Measurements from ENCODE around the gene DTWD2. TPM values are rescaled to one million over a fixed set of nuclear protein-coding genes. Genes with fewer than 3 reads are reported as not detected.

The DTWD2 gene
- total RNA-seq, 2 experiments from 2014 or later = 5.4 to 6.7 TPM

GRCh38 chr5:119019501-119019900 lies 31.2 kb upstream of the DTWD2 start:
- Mint-ChIP-seq H3K27ac (no peak overlapping the region), H3K9me3 (no peaks in the 10 kb centered on the region), H3K27me3 (no peaks in the 10 kb centered on the region), H3K36me3 (ENCODE audit: low read depth) (no peaks in the 10 kb centered on the region), H3K4me3 (no peak overlapping the region), H3K4me1 (ENCODE audit: low read depth) (peaks cover 8% of the 10 kb centered on the region)
- ATAC-seq = no peak
- DNase-seq = no peak
- no peak for TF ChIP-seq CTCF (IDR thresholded peaks at IDR 0.05)
- intact Hi-C loops (cut with micrococcal nuclease) = no loop called here
- POLR2A ChIA-PET = no interaction called here
- CTCF ChIA-PET = interaction anchor here (1.1 to 1.6 kb wide), 3 partner anchors 31 to 392 kb away, joined by 5 to 9 read pairs (median 6); partner anchors contain the start of gene DTWD2

- no peak overlapping the region for H3K4me3 Mint-ChIP-seq
- ChIA-PET CTCF (interaction anchor here (1.3 to 1.6 kb wide), 2 partner anchors 30 to 394 kb away, joined by 5 to 6 read pairs; partner anchors contain the start of gene DTWD2), POLR2A (no interaction called here)
- ATAC-seq = no peak
- H3K9me3 Mint-ChIP-seq = no peaks in the 10 kb centered on the region
- no peak for DNase-seq
- intact Hi-C loops (cut with micrococcal nuclease) = no loop called here
- H3K27me3 Mint-ChIP-seq = no peaks in the 10 kb centered on the region
- no peaks in the 10 kb centered on the region for H3K36me3 Mint-ChIP-seq (ENCODE audit: low read depth)
- H3K27ac Mint-ChIP-seq = no peak overlapping the region
- H3K4me1 Mint-ChIP-seq (ENCODE audit: low read depth) = peaks cover 8% of the 10 kb centered on the region
- TF ChIP-seq CTCF (IDR thresholded peaks at IDR 0.05) = no peak
These were observed 29.6 kb upstream of the DTWD2 start for GRCh38 chr5:119017994-119018393.

GRCh38 chr5:119016125-119016774 lies 27.9 kb upstream of the DTWD2 start:
- no peak overlapping the region for H3K4me3 Mint-ChIP-seq
- H3K27ac Mint-ChIP-seq = no peak overlapping the region
- ChIA-PET POLR2A (no interaction called here), CTCF (interaction anchor here (1.2 to 1.6 kb wide), 3 partner anchors 28 to 396 kb away, joined by 3 to 6 read pairs (median 5); partner anchors contain the start of gene DTWD2)
- no peak for ATAC-seq
- TF ChIP-seq CTCF (IDR thresholded peaks at IDR 0.05) = no peak
- H3K27me3 Mint-ChIP-seq = no peaks in the 10 kb centered on the region
- intact Hi-C loops (cut with micrococcal nuclease) = no loop called here
- no peaks in the 10 kb centered on the region for H3K4me1 Mint-ChIP-seq (ENCODE audit: low read depth)
- H3K9me3 Mint-ChIP-seq = no peaks in the 10 kb centered on the region
- H3K36me3 Mint-ChIP-seq (ENCODE audit: low read depth) = no peaks in the 10 kb centered on the region
- DNase-seq = no peak

- CTCF ChIA-PET = interaction anchor here (0.6 to 1.3 kb wide), 3 partner anchors 22 to 400 kb away, joined by 3 read pairs; partner anchors contain the start of gene DTWD2
- Mint-ChIP-seq H3K36me3 (ENCODE audit: low read depth) (no peaks in the 10 kb centered on the region), H3K27me3 (no peaks in the 10 kb centered on the region), H3K4me1 (ENCODE audit: low read depth) (no peaks in the 10 kb centered on the region), H3K9me3 (no peaks in the 10 kb centered on the region), H3K4me3 (no peak overlapping the region), H3K27ac (no peak overlapping the region)
- no peak for DNase-seq
- no peak for TF ChIP-seq CTCF (IDR thresholded peaks at IDR 0.05)
- ATAC-seq = no peak
- intact Hi-C loops (cut with micrococcal nuclease) = no loop called here
- POLR2A ChIA-PET = no interaction called here
These were observed 22.8 kb upstream of the DTWD2 start for GRCh38 chr5:119011186-119011585.

GRCh38 chr5:119010206-119010605 lies 21.9 kb upstream of the DTWD2 start:
- Mint-ChIP-seq H3K4me1 (ENCODE audit: low read depth) (no peaks in the 10 kb centered on the region), H3K36me3 (ENCODE audit: low read depth) (no peaks in the 10 kb centered on the region), H3K27ac (no peak overlapping the region), H3K9me3 (no peaks in the 10 kb centered on the region), H3K4me3 (no peak overlapping the region), H3K27me3 (no peaks in the 10 kb centered on the region)
- ChIA-PET POLR2A (no interaction called here), CTCF (no interaction called here)
- no peak for ATAC-seq
- intact Hi-C loops (cut with micrococcal nuclease) = no loop called here
- no peak for TF ChIP-seq CTCF (IDR thresholded peaks at IDR 0.05)
- DNase-seq = no peak
